ENCODE data around the gene GALNT18.

DNA sequence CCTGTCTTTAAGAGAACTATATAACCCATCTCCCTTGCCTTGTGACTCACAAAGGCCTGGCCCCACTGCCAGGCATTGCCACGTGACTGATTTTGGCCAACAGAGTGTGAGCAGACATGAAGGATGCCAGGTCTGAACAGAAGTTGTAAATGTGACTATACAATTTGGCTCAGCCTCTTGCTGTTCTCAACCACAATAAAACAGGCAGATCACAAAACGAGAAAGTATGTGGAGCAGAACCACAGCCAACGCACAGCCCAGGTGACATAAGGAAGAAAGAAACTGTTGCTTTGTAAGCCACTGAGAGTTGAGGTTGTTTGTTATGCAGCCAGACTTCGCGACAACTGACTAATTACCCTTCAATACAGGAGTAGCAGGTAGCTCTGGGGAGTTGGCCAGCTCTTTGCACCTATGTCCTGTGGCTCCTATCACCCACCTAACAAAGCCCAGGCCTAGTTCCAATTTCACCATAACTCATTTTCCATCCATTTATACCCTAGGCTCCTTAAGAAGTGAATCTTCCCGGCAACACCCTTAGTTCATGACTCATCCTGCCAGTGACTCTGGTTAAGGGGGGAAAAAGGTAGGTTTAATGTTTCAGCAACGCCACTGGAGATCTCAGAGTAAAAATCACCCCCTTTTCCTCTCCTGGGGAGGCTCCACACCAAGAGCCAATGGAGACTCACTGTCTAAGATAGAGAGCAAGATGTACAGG, 53.7 kb downstream of the GALNT18 start:
- TF ChIP-seq, protein P1, sequence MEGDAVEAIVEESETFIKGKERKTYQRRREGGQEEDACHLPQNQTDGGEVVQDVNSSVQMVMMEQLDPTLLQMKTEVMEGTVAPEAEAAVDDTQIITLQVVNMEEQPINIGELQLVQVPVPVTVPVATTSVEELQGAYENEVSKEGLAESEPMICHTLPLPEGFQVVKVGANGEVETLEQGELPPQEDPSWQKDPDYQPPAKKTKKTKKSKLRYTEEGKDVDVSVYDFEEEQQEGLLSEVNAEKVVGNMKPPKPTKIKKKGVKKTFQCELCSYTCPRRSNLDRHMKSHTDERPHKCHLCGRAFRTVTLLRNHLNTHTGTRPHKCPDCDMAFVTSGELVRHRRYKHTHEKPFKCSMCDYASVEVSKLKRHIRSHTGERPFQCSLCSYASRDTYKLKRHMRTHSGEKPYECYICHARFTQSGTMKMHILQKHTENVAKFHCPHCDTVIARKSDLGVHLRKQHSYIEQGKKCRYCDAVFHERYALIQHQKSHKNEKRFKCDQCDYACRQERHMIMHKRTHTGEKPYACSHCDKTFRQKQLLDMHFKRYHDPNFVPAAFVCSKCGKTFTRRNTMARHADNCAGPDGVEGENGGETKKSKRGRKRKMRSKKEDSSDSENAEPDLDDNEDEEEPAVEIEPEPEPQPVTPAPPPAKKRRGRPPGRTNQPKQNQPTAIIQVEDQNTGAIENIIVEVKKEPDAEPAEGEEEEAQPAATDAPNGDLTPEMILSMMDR (IDR thresholded peaks at IDR 0.05; ENCODE audit: low read depth, low read length, missing input control): no peak
- no peak for TF ChIP-seq RXRA (IDR thresholded peaks at IDR 0.05)
- no peak for TF ChIP-seq YY1 (IDR thresholded peaks at IDR 0.05)
- TF ChIP-seq MAX (IDR thresholded peaks at IDR 0.05): no peak
- no peak for TF ChIP-seq HNF4A (conservative IDR thresholded peaks at IDR 0.05)

All from liver (tissue), 3 donors.